DMS79 treated with DMSO at 0.1 percent for 48 hours (cell line): ENCODE data around the gene ATAD3A.
"Not testable (repeated sequence)": the region's sequence is repeated elsewhere in the genome, so short reads cannot be mapped to it uniquely, and the experiment has no call there.

Experiments used
- DNase-seq: peaks from one replicate; lab custom pipeline; 2025; lab: John Stamatoyannopoulos, UW

Gene ATAD3A

DNA sequence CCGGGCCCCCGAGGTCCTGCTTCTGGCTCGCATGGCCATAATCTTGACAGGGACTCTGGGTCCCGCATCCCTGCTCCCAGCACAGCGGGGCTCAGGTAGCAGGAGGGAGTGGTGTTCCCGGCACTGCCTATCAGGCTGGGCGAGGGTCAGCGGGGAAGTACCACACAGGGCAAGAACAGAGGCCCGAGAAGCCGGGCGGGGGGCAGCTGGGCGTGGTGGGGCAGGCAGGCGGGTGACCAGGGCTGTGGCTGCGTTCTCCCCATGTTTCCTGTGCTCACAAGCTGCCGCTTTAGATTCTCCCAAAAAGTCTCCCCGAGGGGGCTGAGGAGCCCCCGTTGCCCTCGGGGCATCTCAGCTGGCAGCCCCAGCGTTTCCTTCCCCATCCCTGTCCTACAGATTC is 22.1 kb upstream of the ATAD3A start:
- DNase-seq, result no peak

- DNase-seq, result no peak
Observed at GRCh38 chr1:1490633-1491230, 21.2 kb upstream of the ATAD3A start.

GRCh38 chr1:1491601-1492000 is 20.4 kb upstream of the ATAD3A start:
- DNase-seq, result no peak

GRCh38 chr1:1494311-1494710 is 17.7 kb upstream of the ATAD3A start:
- DNase-seq, result not testable (repeated sequence)

DNA sequence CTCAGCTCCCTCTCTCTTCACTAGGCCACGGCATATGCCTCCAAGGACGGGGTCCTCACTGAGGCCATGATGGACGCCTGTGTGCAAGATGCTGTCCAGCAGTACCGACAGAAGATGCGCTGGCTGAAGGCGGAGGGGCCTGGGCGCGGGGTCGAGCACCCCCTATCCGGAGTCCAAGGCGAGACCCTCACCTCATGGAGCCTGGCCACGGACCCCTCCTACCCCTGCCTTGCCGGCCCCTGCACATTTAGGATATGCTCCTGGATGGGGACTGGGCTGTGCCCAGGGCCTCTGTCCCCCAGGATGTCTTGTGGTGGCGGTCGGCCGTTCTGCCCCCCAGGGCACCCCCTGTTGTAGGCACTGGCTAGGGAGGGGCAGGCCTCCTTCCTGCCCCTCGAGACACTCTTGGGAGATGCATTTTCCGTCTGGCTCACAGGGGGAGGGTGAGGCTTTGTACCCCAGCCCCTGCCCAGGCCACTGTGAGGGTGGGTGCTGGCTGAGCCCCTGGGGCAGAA is 16.4 kb upstream of the ATAD3A start:
- DNase-seq, result not testable (repeated sequence)

DNA sequence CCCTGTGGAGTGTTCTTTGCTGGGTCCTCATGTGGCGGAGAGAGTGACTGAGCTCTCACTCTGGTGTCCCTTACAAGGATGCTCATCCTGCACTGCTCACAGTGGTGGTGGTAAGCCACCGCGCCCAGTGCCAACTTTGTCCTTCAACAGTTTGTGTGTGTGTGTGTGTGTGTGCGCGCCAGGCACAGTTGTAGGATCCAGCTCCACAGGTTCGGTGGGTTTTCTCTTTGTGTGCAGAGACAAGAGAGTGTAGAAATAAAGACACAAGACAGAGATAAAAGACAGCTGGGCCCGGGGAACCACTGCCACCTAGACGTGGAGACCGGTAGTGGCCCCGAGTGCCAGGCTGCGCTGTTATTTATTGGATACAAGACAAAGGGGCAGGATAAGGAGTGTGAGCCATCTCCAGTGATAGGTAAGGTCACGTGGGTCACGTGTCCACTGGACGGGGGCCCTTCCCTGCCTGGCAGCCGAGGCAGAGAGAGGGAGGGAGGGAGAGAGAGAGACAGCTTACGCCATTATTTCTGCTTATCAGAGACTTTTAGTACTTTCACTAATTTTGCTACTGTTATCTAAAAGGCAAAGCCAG is 7.1 kb upstream of the ATAD3A start:
- DNase-seq, result peak; percentile 92

GRCh38 chr1:1505366-1505798 is 6.6 kb upstream of the ATAD3A start:
- DNase-seq, result peak; percentile 53

GRCh38 chr1:1505801-1506200 is 6.2 kb upstream of the ATAD3A start:
- not testable (repeated sequence) for DNase-seq

GRCh38 chr1:1507305-1507704 is 4.7 kb upstream of the ATAD3A start:
- DNase-seq, result no peak

DNA sequence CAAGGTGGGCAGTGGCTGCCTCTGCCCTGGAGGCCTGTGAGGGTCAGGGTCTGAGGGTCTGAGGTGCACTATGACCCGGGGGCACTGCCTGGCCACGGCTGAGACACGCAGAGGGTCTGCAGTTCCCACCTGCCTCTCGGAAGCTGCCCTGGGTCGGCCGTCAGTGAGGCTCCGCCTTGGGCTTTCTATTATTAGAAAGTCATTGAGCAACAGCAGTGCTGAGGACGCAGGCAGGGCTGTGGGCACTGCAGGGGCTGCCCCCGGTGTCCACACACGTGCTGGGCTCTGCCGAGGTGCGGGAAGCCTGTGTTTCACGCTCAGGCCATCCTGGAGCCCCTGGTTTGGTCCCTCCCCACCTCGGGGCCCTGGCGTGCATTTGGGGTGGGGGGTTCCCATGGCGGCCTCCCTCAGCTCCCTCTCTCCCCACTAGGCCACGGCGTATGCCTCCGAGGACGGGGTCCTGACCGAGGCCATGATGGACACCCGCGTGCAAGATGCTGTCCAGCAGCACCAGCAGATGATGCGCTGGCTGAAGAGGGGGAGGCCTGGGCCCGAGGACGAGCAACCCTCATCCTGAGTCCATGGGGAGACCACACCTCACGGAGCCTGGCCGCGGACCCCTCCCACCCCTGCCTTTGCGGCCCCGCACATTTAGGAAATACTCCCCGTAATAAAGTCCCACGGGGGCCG is 3.0 kb upstream of the ATAD3A start:
- DNase-seq, result not testable (repeated sequence)

DNA sequence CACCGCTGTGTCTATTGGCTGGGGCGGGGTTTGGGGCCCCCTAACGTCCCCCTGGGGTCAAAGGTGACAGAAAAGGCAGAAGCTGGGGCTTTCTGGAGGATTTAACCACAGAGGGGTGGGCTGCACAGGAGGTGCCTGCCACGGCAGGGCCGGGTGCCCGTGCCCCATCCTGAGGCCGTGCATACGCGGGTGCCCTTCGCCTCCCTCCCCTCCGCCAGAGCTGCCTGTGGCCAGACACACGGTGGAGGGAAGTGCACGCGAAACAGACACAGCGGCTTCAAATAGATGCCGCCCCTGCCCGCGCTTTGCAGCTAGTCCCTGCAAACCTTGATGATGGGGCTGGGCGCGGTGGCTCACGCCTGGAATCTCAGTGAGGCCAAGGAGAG is 2.5 kb upstream of the ATAD3A start:
- not testable (repeated sequence) for DNase-seq

DNA sequence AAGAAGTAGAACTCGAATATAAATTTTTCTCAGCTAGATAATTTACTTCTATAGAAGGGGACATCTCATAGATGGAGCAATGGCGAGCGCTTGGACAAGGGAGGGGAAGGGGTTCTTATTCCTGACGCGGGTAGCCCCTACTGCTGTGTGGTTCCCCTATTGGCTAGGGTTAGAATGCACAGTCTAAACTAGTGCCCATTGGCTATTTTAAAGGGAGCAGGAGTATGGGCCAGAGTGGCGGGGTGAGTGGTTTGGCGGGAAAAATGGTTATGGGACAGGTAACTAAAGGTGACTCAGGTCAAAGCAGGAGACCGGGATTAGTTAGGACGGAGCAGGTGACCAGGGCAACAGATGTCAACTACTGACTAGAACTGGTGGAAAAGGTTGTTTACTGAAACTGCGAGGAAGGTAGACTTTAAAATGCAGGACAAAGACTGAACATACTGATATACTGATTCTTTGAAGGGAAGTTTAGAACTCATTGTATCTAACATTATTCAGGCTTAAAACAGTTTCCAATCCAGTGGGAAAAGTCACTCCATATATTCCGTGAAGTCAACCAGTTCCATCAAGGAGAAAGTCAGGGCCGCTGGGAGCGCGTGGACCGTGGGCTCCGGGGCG is 940 bp upstream of the ATAD3A start:
- no peak for DNase-seq

- not testable (repeated sequence) for DNase-seq
Observed at GRCh38 chr1:1512425-1512824, 463 bp downstream of the ATAD3A start.

GRCh38 chr1:1513675-1514074 is 1.7 kb downstream of the ATAD3A start:
- DNase-seq, result not testable (repeated sequence)

DNA sequence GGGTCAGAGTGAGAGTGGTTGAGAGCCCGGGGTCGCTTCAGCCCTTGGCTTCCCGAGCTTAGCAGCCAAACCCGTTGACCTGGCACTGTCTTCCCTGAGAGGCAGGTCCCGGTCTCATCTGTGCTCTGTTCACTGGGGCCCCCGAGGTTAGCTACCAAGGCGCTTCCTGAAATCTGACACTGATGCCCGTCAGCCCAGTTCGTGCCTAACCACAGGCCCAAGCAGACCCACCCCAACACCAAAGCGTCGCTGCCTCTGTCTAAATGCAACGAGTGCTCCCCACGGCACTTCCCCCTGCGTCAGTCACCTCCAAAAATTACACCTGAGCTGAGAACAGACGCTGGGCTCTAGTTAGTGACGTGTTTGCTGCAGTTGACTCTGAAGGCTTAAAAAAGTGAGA is 2.4 kb downstream of the ATAD3A start:
- not testable (repeated sequence) for DNase-seq

DNA sequence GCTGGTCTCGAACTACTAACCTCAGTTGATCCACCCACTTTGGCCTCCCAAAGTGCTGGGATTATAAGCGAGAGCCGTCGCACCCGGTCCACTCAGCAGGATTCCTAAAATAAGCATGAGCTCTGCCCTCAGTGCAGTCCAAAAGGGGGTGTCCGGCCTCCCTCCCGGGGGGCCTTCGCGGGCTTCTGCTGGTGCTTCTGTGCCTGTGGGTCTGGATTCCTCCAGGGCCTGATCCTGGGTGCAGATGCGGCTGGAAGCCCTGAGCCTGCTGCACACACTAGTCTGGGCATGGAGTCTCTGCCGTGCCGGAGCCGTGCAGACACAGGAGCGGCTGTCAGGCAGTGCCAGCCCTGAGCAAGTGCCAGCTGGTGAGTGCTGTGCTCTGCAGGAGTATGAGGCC is 5.0 kb downstream of the ATAD3A start:
- not testable (repeated sequence) for DNase-seq

DNA sequence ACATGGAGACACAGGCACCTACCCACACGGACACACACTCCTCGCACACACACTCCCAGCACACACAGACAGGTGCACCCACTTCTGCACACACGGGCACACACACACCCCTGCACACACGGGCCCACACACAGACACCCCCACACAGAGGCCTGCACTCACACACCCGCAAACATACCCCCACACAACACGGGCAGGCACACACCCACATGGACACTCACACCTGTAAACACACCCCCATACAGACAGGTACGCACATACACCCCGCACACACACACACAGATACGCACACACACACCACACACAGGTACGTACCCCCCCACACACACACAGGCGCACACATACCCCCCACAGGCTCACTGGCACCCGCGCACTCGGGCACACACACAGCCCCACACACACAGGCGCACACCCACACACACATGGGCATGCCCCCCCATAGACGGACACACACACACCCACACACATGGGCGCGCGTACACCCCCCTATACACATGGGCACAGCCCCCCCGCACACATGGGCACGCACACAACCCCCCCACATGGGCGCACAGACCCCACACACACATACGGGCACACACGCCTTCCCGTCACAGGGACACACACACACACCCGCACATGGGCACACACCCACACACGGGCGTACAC is 6.1 kb downstream of the ATAD3A start:
- no peak for DNase-seq

GRCh38 chr1:1518621-1519007 is 6.7 kb downstream of the ATAD3A start:
- DNase-seq, result not testable (repeated sequence)

- DNase-seq, result not testable (repeated sequence)
Observed at GRCh38 chr1:1519805-1520505, 8.0 kb downstream of the ATAD3A start.

- DNase-seq, result no peak
Observed at GRCh38 chr1:1521331-1521730, 9.4 kb downstream of the ATAD3A start.

DNA sequence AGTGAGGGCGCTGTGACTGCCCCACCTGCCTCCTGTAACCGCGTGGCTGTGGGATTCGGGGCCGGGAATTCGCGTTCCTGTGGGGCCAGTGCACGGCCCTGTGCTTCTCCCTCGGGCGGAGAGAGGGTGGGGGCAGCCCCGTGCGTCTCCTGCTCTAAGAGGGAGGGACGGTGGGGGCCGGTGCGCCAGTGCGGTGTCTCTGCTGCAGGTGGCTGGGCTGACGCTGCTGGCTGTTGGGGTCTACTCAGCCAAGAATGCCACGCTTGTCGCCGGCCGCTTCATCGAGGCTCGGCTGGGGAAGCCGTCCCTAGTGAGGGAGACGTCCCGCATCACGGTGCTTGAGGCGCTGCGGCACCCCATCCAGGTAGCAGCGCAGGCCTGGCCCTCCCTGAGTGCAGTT is 10.6 kb downstream of the ATAD3A start:
- DNase-seq, result not testable (repeated sequence)

DNA sequence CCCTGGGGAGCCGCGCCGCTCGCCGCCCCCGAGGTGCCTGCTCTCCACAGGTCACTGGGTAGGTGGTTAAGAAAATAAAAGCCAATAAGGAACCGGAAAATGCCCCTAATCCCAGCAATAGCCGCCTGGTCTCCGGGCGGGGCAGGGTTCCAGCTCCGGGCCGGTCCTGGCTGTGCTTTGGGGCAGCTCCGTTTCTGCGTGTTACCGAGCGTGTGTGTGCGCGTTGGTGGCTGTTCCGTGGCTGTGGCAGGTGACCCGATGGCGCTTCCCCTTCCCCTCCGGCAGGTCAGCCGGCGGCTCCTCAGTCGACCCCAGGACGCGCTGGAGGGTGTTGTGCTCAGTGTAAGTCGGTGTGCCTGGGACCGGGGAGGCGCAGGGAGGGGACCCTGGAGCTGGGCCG is 11.3 kb downstream of the ATAD3A start:
- DNase-seq, result not testable (repeated sequence)
